ENCODE results near the gene CPT1A.
"Not testable (repeated sequence)": the region's sequence is repeated elsewhere in the genome, so short reads cannot be mapped to it uniquely, and the experiment has no call there.

CPT1A gene

DNA sequence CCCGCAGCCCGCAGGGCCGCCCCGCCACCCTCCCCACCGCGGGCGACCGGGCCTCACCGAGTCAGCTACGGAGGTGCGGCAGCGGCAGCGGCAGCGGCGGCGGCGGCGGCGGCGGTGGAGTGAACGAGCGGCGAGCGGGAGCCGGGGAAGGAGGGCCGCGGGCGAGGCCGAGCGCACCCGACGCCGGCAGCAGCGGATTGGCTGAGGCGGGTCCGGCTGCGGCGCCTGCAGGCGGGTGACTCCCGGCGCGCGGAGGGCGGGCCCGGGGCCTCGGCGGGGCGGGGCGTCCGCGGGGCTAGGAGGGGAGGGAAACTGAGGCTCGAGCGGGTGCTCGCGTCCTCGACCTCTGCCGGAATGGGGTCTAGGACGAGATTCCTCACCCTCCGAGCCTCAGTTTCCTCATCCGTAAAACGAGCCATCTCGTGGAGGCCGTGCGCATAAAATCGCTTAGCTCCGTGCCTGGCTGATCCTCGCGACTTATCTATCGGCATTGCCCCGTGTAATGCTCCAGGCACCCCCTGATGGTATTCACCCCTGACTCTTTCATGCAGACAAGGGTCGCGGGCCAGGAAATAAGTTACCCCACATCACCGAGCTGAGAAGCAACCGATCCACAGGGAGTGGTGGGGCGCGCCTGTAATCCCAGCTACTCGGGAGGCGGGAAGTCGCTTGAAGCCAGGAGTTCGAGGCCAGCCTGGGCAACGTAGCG lies at the start of gene CPT1A:
CPT1A (minus strand) TSS at position 199 of the 709 bp plus-strand sequence. CDS start 26,442 bp downstream, outside the sequence.
- no peak for DNase-seq (ENCODE audit: low read depth)

DNA sequence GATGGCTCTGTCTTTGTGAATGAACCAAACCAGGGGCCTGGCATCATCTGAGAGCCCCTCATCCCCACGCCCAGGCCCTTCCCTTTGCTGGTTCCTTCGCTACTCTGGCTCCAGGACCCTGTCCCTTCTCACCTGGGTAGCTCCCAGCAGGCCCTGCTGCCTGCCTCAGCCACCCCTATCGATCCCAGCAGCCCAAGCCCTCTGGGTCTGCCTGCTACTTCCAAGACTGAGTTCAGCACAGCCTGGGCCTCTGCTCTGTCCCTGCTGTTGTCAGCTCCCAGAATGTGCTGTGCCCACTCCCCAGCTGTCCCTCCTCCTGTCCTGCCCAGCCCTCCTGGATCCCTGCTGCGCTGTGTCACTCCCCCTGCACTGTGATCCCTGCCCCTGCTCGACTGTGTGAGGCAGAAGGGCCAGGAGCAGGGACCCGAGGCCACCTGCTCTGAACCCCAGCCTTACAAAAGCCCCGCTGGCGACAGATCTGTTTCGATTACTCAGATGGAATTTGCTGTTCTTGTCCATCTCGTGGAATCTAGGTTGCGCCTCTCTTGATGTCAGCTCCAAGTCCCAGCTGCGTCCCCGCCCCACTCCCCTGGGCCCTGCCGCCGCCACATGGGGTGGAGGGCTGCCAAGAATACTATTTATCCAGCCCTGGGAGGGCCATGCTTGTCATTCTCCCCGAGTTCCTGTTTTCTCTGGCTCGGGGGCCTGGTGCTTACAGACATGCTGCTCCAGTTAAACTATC lies 48.9 kb upstream of the CPT1A start:
- peak; percentile 36 for DNase-seq (ENCODE audit: low read depth)

DNA sequence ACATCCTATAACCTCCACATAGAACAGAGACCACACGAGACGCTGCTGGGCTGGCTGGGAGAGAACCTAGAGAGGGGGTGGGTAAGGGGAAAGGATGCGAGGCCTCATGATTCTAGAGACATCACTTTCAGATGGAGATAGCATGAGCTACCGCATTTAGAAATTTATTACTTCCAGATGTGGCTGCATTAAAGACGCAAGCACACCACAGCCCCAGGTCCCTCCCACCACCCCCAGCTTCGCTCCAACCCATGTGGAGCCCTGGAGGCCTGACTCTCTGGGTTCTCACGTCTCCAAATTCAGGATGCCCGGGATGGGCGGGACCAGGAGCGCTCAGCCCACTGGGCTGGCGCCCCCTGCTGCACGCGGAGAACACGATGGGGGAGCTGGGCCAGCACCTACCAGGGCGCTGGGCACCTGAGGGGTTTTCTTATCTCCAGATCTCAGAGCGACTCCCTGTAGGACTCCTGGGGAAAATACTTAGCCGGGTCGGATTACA lies 48.3 kb upstream of the CPT1A start:
- peak; percentile 50 for DNase-seq (ENCODE audit: low read depth)

DNA sequence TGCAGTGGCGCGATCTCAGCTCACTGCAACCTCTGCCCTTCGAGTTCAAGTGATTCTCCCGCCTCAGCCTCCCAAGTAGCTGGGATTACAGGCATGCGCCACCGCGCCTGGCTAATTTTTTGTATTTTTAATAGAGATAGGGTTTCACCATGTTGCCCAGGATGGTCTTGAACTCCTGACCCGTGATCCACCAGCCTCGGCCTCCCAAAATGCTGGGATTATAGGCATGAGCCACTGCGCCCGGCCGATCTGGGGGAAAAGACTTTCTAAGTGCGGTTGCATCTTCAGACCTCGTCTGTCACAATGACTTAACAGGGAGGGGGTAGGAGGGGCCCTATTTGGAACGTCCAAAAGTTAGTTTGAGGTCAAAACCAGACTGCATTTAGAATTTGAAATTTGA lies 43.1 kb upstream of the CPT1A start:
- not testable (repeated sequence) for DNase-seq (ENCODE audit: low read depth)

DNA sequence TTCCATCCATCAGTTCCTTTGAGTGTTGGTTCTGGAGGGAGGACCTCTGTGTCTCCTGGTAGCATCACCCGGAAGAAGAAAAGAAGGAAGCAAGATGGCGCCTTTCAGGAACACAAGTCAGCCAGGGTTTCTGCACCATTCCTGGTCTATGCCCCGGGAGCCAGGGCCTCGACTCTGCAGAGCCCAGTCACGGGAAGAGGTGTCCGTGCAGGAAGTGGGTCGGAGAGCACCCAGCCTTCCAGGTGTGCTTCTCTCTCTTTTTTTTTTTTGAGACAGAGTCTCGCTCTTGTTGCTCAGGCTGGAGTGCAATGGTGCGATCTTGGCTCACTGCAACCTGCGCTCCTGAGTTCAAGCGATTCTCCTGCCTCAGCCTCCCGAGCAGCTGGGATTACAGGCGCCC lies 40.7 kb upstream of the CPT1A start:
- DNase-seq (ENCODE audit: low read depth) = no peak

DNA sequence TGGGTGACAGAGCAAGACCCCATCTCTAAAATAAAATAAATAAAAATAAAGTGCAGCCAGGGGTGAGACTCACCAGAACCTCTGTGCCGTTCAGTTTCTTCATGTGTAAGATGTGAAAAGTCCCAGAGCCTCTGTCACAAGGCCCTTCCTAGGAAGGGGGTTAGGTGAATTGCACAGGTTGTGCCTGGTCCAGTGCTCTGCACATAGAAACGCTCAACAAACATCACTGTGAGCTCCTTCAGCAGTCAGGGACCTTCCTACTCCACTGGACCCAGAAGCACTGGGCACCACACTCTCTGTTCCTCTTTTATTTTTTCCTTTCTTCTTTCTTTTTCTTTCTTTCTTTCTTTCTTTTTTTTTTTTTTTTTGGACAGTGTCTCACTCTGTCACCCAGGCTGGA lies 39.6 kb upstream of the CPT1A start:
- no peak for DNase-seq (ENCODE audit: low read depth)

DNA sequence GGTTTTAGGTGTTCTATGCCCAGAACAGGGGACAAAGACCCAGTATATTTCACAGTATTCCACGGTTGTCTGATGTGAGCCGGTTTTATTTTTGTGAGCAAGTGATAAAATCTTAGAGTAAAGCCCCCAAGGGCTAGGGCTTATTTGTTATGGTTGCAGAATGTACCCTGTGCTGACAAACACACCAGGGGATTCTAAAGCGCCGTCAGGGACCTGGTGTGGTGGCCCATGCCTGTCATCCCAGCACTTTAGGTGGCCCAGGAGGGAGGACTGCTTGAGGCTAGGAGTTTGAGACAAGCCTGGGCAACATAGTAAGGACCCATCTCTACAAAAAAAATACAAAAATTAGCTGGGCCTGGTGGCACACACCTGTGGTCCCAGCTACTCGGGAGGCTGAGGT lies 39.1 kb upstream of the CPT1A start:
- no peak for DNase-seq (ENCODE audit: low read depth)

DNA sequence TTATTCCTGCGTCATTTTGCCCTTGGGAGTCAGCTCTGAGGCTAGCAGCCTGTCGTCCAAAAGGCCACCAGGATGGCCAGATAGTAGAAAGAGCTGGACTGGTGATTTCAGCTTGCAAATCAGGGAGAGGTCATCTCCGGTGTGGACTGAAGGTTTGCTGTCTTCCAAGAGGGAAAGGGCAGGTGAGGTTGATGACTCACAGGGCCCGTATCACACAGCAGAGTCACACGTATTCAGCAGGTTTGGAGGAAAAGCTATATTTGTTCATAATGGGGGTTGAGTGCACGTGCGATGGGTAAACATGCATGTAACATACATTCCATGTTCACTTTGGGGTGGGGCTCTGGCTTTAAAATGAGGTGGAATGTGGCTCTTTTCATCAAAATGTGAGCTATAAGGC lies 36.3 kb upstream of the CPT1A start:
- DNase-seq (ENCODE audit: low read depth) = no peak

DNA sequence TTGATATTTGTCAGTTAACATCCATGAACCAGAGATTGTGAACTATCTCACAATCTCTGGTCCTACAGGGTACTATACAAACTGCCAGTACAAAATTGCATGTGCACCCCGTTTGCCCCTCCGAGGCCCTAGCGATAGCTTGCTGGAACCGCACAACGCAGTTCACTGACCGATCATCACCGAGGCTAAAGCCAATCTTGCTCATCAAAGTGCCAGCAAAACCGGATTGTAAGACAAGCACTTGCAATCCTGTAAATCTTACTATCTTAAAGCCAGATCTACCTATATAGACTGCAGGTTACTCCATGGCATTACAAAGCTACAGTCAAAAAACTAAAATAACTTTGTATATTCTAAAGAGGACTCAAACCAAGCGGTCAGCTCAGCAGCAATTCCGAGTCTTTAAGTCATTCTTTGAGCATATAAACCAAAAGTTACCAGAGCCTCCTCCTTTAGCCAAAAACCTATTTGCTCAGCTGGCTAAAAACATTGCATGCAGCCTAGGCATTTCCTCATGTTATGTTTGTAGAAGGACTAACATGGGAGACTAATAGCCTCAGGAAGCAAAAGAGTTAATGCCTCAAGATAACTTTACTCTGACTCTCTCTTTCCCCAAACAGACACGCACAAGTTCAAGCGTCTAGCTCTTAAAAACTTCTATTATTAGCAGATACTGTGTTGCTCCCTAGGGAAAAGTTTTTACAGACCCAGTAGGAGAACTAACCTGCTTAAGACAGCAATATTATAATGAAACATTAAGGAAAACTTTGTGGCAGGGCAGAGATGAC lies 30.7 kb upstream of the CPT1A start:
- no peak for DNase-seq (ENCODE audit: low read depth)

DNA sequence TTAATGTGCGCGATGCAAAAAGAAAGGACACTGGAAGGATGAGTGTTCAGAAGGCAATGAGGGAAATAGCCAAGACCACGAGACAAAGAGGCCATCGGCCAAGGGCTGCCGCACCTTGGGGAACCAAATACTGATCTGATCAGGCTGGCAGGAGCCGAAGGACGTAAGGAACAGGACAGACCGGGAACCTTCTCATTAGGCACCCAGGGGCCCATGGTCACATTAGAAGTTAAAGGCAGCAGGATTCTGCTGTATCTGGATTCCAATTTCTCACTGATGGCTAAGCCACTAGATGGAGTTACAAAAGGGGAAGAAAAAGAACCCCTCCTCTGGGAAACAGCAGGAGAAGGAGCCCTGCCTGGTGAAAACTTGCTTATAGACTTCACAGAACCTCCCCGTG lies 28.8 kb upstream of the CPT1A start:
- no peak for DNase-seq (ENCODE audit: low read depth)

DNA sequence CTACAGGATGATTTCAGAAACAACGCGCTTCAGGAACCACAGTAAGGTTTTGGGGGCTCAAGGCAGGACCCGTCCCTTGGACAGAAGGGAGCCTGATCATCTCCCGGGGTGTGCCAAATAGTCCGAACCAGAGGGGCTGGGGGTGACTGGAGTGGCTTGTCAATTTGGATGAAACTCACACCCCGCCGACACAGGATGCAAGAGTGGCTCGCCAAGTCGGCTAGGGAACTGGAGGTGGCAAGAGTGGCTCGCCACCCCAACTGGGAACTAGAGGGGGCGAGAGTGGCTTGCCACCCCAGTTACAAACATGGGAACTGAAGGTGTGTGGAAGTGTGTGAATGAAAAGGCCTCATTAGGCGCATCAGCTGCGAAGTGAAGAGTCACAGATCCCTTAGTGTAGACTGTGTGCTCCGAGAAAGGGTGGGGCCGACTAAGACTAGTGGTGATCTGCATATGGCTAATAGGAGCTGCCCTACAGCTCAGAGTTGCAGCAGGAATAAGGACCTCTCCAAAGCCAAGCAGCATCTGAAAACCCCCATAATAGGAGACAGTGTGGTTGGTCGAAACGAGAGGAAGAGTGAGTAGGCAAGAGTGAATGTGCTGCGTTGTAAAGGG lies 26.6 kb upstream of the CPT1A start:
- DNase-seq (ENCODE audit: low read depth) = no peak

DNA sequence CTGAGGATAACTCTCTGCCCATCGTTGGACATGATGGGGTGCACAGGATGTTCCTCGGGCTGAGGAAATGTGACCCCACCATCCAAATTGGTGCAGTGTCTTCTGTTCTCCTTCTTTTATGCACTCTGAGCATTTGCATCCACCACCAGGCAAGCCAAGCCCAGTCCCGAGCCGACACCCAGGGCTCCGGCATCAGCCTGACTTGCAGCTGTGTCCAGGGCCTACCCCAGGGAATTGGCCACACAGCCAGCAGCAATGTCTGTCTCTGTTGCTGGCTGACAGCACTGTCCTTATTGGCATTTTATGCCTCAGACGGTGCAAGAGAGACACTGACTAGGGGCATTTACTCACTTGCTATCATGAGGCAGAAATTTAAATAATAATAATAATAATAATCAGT lies 25.4 kb upstream of the CPT1A start:
- DNase-seq (ENCODE audit: low read depth) = no peak

DNA sequence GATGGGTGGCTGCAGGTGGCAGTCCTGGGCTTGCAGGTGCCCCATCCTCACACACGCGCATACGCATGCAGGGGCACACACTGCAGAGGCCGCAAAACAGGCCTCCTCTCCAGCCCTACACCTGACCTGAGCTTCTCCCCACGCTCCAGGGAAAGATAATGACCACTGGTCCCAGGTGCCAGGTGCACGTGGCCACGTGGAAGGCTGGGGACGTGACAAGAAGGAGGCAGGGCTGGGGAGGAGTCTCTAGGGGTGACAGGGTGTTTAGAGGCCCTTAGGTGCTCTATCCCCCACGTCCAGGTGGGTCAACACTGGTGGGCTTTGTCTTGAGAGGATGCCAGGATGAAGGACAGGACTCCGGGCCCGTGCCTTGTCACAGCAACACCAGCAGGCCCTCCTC lies 23.5 kb upstream of the CPT1A start:
- no peak for DNase-seq (ENCODE audit: low read depth)

DNA sequence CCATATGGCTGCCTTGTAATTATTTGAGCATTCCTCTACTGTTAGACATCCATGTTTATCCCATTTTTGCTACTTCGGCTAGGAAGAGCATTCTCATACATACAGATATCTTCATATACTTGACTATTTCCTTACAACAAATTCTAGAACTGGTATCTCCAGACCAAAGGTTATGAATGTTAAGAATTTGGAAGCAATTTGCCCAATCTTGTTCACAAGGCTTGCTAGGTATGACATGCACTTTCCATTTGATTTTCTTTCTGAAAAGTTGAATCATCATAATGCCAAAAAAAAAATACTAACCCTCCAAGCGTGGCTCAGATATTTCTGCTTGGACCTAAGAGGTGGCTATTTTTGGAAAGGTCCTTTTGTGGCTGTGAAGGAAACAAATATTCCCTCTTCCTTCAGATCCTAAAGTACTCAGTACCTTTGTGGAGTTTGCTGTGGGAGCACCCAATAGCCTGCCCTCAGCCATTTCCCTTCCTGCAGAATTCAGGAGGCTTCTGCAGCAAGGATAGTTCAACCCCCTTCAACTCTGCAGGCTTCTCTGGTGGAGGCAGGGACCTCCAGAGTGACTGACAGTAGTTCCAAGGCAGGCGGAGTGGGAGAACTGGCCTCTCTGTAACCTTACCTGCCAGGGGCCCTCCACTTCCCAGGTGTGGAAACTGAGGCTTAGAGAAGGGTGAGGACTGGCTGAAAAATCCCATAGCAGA lies 22.0 kb upstream of the CPT1A start:
- no peak for DNase-seq (ENCODE audit: low read depth)

DNA sequence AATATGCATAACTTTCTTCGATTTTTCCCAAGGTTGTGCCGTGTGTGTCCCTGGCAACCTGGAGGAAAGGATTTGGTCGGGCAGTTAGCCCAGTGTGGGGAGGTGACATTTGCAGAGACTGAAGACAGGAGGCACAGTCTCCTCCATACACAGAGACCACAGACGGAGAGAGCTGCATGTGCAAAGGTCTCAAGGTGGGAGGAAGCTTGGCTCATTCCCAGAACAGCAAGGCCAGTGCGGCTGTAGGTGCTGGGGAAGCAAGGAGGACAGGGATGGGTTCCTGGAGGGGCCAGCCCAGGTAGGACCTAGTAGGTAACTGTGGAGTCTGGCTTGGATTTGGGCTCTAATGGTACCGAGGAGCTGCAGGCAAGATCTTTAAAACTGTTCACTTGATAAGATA lies 20.7 kb upstream of the CPT1A start:
- no peak for DNase-seq (ENCODE audit: low read depth)

DNA sequence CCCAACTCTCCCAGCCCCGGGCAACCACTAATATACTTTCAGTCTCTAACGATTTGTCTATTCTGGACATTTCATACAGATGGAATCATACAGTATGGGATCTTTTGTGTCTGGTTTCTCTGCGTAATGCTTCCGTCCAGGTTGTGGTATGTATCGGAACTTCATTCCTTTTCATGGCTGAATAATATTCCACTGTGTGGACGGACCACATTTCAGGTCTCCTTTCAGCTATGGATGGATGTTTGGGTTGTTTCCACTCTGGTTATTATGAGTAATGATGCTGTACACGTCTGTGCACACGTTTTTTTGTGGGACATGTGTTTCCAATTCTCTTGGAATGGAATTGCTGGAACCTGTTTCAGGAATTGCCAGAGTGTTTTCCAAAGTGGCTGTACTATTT lies 17.4 kb upstream of the CPT1A start:
- no peak for DNase-seq (ENCODE audit: low read depth)

DNA sequence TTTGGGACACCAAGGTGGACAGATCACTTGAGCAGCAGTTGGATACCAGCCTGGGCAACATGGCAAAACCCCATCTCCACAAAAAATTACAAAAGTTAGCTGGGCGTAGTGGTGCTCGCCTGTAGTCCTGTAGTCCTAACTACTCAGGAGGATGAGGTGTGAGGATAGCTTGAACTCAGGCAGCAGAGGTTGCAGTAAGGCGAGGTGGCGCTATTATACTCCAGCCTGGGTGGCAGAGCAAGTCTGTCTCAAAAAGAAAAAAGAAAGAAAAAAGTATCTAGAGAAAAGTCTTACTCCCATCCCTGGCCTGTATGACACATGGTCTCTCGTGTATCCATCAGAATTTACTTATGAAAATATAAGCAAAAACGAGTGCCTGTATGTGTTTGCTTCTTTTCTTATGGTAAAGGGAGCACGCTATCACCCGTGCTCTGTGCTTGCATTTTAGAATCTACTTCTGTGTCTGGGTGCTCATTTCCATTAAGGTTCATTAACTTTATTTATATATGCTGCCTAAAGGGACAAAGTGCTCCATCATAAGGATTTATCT lies 15.4 kb upstream of the CPT1A start:
- DNase-seq (ENCODE audit: low read depth) = no peak

DNA sequence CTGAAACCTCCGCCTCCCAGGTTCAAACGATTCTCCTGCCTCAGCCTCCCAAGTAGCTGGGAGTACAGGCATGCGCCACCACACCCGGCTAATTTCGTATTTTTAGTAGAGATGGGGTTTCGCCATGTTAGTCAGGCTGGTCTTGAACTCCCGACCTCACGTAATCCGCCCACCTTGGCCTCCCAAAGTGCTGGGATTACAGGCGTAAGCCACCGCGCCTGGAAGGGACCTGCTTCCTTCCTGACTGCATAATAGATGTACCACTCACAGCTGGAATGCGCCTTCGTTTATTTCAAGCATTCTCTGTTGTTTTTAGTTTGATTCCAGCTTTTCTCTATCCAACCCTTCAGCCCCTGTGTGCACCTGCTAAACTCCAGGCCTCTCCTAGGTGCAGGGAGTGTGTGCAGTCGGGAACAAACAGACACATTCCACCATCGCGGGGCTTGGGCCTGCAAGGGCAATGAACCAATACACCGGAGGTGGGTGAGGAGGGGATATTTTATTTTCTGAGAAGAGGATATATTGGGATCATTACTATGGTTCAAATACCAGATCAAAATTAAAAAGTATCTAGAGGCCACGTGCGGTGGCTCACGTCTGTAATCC lies 14.8 kb upstream of the CPT1A start:
- DNase-seq (ENCODE audit: low read depth) = not testable (repeated sequence)

DNA sequence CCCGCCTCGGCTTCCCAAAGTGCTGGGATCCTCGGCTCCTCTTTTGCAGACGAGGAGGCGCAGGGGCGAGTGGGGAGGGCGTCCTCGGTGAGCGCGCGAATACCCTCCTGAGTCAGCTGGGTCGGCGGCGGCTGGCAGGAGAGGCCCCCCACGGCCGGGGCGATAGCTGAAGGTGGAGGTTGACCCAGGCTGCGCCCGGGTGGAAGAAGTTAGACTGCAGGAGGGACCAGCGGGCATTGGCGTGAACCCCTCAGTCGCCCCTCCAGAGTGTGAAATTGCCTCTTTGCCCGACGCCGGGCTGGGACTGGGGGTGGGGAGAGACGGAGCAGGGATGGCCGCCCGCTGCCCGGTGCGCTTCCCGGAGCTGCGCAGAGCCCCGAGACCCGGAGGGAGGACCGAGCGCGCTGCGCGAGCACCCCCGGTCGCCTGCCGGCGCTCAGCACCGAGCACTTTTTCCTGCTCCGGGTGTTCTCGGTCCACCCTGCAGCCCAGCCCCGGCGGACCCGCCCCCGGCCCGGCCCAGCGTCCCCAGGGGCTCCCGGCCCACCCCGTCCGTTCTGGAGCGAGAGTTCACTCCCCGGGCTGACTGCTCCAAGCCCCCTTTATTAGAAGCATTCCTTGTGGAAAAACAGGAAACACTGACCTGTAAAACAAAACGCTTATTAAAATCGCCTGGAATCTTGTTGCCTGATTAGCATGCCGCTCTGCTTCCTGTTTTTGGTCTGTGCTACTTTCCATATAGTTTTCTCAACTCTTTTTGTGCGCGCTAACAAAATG lies 13.7 kb upstream of the CPT1A start:
- DNase-seq (ENCODE audit: low read depth) = no peak

All from non-pigmented ciliary epithelial cell (primary cell).